Activated CD4-positive, CD25-positive, alpha-beta regulatory T cell (primary cell): ENCODE results near the gene FOXL1.

Experiments
- DNase-seq, 4 experiments: peaks; one replicate each; lab custom pipeline; 2025; lab: John Stamatoyannopoulos, UW

FOXL1 gene

DNA sequence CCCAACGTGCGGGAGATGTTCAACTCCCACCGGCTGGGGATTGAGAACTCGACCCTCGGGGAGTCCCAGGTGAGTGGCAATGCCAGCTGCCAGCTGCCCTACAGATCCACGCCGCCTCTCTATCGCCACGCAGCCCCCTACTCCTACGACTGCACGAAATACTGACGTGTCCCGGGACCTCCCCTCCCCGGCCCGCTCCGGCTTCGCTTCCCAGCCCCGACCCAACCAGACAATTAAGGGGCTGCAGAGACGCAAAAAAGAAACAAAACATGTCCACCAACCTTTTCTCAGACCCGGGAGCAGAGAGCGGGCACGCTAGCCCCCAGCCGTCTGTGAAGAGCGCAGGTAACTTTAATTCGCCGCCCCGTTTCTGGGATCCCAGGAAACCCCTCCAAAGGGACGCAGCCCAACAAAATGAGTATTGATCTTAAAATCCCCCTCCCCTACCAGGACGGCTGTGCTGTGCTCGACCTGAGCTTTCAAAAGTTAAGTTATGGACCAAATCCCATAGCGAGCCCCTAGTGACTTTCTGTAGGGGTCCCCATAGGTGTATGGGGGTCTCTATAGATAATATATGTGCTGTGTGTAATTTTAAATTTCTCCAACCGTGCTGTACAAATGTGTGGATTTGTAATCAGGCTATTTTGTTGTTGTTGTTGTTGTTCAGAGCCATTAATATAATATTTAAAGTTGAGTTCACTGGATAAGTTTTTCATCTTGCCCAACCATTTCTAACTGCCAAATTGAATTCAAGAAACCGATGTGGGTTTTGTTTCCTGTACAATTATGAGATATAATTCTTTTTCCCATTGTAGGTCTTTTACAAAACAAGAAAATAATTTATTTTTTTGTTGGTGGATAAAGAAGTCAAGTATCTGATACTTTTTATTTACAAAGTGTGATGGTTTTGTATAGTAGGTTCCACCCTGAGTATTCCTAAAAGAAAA, 9.4 kb upstream of the FOXL1 start:
- DNase-seq = no peak

DNA sequence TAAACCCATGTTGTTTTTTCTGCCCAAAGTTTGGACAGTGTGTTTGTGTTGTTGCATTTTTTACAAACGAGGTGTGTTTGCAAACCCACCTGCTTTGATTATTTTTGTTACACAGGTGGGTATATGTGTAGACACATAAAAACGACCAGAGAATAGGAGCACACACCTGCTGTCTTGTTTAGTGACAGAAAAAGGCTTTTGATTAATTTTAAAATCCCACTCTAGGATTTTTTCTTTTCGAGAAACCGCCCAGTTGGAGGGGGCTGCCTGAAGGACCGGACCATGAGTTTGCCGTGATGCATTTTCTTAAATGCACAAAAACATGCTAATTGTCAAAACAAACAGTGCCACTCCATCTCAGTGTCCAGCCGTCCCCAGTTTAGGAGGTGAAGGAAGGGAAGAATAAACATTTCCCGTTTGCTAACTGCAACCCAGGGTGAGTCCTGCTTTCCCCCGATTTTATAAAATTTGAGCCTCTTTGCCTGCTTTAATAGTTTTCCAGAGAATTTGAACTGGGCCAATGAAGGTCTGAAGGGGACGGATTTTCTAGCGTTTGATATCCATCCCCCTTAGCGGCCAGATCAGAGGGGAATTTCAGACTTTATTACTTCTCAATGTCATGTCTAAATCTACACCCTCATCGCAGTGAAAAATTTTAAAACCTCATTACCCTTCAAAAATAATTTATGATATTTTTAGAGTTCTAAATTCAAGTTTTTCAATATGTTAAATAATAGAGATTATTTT, 8.5 kb upstream of the FOXL1 start:
- no peak for DNase-seq

DNA sequence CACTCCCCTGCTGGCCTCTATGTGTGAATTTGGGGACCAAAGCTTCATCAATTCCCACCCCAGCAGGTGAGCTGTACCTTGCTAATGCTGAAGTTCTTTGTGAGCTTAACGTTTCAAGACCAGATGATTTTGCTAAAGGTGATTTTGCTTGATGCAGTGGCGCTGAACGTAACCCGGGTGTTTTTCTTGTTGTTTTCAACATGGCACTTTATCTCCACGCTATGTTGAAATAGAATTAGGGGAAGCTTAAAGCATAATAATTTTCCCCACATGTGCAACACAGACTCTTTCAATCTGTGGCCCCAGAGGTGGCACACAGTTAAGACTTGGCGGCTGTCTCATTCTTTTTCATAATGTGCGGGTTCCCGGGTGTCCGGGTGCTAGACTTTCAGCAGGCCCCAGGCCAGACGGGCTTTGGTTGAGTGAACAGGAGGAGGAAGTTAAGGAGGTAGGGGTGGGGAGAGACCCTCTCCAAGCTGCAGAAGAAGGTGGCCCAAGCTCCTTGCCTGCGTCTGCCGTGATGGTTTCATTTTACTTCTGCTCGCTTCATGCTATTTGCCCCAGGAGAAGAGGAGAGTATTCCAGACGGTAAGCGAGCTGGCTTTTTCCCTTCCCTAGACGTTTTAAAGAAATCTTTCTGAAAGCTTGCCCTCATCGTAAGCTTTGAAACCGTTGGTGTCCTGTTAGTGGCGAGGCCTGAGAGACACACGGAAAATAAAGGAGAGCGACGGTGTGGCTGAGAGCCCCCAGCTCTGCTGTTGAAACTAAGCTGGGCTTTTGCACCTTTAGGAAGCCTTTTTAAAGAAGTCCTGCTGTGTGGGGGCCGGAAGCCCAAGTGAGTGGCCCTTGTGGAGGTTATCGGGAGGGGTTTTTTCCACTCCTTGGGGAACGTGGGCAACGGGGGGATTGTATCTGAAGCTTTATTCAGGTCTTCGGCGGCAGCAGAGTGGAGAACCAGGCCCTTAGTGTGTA, 7.5 kb upstream of the FOXL1 start:
- no peak for DNase-seq

DNA sequence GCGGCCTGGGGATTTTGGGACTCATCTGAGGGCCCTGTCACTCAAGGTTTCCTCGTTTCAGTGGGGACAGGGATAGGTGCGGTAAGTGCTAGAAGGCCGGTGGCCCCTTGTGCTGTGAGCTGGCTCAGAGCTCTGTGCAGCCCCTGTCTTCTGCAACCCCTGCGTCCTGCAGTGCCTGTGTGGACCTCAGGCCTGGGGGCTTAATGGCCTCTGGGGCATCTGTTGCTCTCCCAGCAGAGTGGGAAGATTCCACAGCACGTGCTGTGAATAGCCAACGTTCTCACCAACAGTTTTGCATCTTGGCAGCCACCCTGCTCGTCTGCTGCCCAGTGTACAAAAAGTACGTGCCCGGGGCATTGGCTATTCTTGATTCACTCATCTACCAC, 6.8 kb upstream of the FOXL1 start:
- no peak for DNase-seq

DNA sequence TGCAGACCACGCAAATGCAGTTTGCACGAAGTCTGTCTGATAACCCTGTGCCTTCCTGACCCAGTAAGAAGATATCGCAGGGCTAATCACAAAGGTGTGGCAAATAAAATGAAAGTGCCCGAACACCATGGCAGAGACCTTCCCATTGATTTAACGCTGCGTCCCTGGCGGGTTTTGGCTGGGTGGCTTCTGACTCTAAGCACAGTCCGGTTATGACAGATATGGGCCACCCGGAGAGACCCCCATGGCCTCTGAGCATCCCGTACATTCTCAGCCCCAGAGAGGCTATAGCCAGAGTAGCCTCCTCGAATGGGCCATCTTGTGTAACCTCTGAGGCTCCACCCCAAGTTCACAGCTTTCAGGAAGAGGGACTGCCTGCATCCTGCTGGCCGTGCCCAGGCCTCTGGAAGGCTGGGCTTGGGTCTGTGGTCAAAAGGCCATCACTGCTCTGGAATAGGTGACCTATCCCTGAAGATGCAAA, 6.3 kb upstream of the FOXL1 start:
- no peak for DNase-seq

DNA sequence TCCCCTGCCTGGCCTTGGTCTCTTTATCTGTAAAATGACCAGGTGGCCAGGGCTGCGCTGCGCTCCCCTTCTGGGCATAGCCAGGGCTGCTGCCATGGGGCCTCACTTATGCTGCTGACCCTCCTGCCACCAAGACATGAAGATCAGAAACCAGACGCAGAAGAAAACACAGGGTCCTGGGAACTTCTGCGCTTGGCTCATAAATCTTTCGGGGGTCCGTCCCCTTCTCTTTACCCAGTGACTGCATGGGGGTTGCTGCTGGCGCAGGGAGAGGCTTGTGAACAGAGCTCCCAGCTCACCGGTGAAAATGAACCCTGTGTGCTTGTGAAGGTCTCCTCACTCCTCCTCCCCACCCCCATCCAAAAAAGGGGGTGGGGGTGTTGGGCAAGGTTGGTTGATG, 5.7 kb upstream of the FOXL1 start:
- no peak for DNase-seq

DNA sequence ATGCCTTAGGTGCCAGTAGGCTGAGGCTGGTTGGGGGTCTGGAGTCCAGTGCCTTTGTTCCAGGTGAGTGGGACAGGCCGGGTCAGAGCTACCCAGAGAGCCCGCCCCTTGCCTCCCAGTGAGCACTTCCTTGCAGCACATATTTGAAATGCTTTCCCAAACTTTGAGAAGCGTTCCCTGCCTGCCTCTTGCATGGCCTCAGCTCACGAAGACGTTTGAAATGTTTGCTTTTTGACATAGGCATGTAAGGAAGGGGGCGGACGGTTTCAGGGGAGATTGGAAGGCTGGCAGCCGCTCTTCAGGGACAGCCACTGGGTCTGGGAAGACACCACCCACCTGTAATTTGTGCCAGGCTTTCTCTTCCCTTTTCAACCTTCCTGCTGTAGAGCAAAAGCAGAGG, 5.1 kb upstream of the FOXL1 start:
- DNase-seq = no peak

DNA sequence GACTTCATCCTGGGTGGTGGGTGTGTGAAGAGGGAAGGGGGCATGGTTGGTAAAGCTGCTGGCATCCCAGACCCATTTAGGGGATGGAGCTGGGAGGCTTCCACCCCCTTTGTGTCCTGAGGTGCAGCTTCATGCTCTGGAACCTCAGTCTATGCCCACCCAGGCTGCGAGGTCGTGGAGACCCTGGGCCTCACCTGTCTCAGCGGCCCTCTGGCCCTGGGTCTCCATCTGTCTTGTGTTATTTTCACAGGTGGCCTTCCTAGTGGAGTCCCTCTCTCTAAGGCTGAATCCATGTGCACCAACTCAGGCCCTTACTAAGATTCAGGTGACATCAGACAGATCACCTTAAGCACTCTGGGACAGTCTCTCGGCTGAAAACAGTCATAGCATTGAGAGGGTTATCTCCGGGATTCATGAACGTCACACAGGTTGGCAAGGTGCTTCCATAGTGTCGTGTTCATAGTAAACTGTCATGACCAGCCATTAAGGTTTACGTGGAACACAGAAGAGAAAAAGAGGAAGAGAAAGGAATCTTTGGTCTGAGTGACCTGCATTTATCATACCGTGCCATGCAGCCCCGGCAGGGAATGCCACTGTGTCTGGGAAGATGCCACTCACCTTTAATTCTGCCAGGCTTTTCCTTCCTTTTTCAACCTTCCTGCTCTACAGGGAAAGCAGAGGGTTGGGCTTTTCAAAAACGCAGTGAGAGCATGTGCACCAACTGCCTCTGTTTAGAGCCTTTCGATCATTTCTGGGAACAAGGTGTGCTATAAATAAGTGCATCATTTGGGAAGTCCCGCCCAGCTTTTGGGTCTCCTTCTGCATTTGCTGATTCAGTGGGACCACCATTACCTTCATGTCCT, 4.5 kb upstream of the FOXL1 start:
- DNase-seq = no peak

DNA sequence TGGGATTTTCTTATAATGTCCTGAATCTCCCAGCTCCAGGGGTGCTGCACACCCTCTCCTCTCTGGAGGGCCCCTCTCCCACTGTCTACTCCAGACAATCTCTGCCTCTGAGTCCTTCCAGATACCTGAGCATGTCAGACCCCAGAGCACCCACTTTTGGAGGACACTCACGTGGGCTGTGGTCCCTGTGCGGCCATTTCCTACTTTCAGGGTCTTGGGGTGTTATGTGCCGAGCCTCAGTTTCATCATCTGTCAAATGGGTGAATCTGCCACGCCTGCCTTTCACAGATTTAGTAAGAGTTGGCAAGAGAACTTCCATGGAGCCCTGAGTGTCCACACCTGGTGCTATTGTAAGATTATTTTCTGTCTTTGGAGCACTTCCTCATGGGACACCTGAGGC, 3.7 kb upstream of the FOXL1 start:
- no peak for DNase-seq

DNA sequence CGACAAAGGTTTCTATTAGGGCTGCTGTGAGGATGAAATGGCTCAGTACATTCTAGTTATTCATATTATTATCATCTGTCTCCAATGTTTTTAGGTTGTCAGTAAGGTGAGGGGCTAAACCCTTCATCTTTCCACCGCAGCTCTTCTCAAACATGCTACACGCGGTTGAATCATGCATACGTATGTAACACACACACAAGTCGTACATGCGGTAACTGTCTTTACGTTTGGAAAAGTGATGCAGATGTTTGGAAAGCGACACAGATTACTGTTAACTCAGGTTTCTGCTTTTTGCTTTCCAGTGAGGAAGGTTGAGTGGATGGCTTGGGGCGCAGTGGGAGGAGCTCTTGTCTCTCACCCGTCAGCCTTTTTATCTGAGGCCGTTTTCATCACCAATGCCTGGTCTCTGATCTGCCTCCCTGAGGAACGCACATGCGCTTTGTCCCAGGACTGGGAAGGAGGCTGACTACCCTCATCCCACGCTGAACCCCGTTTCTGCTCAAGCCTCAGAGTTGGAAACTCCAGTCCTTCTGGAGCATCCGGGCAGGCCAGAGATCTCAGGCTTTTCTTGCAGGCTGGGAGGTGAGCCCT, 3.2 kb upstream of the FOXL1 start:
- DNase-seq = no peak

DNA sequence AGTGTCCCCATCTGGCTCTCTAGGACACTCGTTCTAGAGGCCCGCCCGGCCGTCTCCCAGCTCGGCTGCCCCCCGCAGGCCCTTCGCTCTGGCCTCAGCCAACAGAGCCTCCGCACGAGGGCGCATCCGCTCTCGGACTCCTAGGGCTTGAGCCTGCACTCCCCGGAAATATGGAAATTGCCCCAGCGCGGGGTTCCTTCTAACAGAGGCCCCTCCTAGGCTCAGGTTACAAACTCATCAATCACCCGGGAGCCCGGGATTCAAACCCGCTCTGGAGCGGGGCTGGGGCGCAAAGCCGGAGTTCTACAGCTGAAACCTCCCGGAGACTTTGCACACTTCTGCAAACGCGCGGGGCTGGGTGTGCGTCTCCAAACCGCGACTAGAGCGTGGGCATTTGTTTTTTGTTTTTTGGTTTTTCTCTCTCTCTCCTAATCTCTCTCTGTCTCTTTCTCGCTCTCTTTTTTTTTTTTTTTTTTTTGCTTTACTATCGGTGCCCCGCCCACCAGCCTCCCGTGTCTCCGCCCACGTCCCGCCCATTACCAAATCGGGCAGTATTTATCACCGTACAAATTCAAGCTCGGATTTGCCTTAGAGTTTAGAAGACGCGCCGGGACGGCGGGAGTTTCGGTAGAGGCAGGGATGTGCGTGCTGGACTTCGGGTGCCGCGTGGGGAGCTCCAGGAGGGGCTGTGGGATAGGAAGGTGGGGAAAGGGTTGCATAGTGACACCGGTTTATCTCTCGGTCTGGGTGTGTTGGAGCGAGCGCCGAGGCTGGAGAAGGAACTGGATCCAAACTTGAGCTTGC, 2.4 kb upstream of the FOXL1 start:
- DNase-seq = peak in 1 of 4 experiments; percentile 5

DNA sequence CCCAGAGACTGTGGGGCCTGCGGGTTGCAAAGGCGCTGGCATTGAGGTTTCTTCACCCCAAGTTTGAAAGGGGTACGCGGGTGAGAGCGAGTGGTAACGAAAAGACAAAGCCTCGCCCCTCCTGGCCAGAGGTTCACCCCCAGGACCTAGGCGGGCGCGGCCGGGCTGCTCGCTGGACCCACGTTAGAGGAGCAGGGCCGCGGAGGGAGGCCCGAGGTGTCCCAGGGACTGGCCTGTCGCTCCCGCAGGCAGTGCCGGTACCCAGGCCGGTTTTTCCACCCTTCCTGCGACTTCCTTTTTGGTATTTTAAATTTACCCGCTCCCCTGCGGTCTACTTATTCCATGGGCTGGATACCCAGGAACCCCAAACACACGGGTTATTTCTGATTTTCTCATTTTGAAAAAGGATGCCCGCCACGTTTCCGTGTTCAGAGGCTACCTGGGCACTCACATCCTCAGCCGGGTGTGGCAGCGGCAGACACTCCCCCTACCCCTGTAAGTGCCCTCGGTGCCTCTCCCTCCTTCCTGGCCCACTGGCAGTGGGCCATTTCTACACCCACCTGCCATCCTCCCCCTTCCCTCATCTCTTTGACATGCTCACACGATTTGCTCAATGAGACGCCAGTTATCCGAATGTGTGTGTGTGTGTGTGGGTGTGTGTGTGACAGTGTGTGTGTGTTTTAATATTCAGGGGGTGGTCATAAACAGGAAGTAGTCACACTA, 1.6 kb upstream of the FOXL1 start:
- no peak for DNase-seq

DNA sequence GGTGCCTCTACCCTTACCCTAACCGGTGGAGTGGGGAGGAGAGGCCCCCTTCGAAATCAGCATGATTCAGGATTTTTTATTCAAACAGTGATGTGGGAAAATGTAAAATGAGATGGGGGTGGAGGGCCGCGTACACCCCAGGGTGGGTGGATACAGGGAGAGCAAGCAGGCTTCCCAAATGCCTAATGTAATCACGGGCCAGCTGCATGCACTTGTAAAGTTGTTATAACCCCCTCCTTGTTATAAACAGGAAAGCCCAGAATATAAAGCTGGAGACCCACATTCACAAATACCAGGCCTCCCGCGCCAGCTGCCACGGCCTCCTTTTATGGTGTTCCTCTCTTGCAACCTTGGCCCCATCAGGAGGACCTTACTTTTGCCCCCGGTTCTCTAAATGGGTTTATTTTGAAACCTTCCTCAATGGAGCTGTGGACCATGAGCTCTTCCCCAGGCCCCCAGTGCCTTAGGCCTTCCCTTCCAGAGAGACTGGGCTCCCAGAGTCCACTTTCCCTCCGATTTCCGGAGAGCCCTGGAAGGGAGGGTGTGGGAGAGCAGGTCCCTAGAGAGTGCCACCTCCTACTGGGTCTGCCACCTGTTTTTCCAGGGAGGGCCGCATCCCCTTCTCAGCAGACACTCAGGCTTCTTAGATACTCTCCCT, 906 bp upstream of the FOXL1 start:
- DNase-seq = no peak

DNA sequence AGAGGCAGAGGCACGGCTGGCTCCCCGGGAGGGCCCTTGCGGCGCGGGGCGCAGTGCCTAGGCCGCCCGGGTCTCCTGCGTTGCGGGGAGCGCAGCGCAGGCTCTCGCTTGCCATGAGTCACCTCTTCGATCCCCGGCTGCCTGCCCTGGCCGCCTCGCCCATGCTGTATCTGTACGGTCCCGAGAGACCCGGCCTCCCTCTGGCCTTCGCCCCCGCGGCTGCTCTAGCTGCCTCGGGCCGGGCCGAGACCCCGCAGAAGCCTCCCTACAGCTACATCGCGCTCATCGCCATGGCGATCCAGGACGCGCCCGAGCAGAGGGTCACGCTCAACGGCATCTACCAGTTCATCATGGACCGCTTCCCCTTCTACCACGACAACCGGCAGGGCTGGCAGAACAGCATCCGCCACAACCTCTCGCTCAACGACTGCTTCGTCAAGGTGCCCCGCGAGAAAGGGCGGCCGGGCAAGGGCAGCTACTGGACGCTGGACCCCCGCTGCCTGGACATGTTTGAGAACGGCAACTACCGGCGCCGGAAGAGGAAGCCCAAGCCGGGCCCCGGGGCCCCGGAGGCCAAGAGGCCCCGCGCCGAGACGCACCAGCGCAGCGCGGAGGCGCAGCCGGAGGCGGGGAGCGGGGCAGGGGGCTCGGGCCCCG, 390 bp downstream of the FOXL1 start:
- DNase-seq = no peak

DNA sequence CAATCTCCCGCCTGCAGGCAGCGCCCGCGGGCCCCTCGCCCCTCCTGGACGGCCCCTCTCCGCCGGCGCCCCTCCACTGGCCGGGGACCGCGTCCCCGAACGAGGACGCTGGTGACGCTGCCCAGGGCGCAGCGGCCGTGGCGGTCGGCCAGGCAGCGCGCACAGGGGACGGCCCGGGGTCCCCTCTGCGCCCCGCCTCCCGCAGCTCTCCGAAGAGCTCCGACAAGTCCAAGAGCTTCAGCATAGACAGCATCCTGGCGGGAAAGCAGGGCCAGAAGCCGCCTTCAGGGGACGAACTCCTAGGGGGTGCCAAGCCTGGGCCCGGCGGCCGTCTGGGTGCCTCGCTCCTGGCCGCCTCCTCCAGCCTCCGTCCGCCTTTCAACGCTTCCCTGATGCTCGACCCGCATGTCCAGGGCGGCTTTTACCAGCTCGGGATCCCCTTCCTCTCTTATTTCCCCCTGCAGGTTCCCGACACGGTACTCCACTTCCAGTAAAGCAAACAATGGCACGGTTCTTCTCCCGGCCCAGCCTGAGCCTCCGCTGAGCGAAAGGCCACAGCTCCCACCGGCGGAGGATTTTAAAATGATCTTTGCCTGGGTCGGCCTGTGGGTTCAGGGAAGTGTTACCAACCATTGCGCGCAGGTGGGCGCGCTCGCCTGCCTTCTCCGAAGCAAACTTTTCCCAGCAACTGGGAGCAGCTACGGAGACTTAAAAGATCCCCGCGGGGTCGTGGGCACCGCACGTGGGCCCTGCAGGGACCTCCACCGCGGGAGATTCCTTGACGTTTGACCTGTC, 1.1 kb downstream of the FOXL1 start:
- no peak for DNase-seq

DNA sequence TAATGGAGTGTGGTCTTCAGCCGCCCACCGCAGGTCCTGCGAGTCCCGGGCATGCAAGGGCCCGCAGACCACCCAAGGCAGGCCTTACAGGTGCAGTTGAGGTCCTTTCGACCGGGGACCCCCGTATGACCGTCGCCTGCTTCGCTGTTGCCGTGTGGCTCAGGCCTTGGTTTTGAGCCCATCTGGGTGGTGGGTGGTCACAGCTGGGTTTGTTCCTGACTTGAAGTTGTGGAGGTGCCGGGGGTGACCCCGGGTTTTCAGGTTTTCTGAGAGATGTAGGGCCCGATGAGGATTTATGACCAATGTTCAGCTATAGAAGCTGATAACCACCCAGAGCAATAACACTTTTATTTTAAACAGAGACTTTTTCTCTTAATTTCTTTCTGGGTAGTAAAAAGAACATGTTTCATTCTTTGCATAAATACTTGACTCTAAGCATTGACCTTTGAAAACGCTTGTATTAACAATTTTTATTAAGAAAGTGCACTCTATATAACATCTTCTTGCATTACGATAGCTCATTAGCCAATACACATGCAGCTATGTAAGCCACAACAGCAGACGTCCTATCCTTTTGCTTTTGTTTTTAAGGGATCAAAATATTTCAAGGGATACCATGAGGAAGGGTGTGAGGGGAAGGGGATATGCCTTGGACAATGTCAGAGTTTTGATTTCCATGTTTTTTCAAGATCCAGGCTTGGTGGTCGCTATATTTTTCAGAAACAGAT, 1.9 kb downstream of the FOXL1 start:
- DNase-seq = no peak

DNA sequence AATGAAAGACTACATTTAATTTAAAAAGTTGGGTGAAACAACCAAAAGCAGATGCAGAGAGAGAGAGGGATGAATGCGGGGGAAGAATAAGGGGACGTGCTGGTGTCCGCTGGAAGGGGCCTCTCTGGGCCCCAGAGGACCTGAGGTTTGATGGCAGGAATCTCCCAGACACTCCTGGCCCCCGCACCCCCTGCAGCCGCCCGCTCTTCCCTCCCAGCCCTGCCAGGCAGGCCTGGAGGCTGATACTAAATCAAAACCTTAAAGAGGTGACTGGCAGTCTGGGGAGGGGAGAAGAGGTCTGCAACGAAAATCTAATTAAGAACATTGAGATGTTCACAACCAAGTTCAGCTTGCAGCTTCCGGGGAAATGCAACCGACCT, 2.4 kb downstream of the FOXL1 start:
- DNase-seq = no peak
